Activated CD4-positive, alpha-beta T cell treated with anti-CD3 and anti-CD28 coated beads, Interleukin-2, amount 50 U/mL, for 48 hours (primary cell): ENCODE results near the gene RPS6KC1.
"Not testable (repeated sequence)": the region's sequence is repeated elsewhere in the genome, so short reads cannot be mapped to it uniquely, and the experiment has no call there.

Experiments used
- DNase-seq, 2 experiments: peaks; one replicate each; pipeline ENCODE4 v3.0.0-alpha.2; 2020

RPS6KC1 gene

DNA sequence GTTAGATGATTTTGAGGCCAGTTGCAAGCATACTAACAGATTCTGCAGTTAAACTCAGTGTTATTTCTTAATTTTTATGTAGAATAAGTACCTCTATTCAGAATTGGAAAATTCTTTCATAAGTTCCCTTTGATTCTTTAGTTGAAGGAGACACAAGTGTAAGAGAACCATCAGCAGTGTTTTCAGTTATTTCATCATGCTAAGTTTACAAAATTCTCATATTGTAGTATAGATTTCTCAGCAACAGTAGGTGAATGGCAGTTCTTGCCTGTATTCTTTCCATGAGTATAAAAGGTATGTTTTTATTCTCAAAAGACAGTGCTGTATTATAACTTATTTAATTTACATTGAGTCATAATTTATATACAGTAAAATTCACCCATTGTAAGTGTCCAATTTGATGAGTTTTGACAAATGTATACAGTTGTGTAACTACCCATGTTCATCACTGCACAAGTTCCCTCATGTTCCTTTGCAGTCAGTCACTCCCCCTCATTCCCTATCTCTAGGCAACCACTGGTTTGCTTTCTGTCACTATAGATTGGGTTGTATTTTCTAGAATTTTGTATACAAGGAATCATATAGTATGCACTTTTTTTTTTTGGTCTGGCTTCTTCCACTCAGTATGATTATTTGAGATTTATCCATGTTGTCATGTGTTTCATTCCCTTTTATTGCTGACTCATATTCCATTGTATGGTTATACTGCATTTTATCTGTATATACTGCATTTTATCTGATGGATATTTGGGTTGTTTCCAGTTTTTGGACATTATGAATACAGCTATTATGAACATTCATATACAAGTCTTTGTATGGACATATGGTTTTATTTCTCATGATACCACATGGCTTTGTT, 3.9 kb downstream of the RPS6KC1 start:
- DNase-seq: no peak

DNA sequence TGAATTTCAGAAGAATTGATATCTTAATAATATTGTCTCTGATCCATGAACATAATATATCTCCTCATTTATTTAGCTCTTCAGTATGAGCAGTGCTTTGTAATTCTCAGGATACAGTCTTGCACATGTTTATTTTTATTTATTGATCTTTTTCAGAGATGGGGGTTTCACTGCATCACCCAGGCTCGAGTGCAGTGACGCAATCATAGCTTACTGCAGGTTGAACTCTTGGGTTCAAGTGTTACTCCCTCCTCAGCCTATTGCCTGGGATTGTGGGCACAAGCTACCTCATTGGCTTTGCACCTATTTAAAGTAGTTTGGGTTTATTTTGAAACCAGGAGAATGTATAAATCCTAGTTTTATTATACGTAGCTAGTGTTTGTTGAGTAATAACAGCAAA, 4.7 kb downstream of the RPS6KC1 start:
- no peak for DNase-seq

DNA sequence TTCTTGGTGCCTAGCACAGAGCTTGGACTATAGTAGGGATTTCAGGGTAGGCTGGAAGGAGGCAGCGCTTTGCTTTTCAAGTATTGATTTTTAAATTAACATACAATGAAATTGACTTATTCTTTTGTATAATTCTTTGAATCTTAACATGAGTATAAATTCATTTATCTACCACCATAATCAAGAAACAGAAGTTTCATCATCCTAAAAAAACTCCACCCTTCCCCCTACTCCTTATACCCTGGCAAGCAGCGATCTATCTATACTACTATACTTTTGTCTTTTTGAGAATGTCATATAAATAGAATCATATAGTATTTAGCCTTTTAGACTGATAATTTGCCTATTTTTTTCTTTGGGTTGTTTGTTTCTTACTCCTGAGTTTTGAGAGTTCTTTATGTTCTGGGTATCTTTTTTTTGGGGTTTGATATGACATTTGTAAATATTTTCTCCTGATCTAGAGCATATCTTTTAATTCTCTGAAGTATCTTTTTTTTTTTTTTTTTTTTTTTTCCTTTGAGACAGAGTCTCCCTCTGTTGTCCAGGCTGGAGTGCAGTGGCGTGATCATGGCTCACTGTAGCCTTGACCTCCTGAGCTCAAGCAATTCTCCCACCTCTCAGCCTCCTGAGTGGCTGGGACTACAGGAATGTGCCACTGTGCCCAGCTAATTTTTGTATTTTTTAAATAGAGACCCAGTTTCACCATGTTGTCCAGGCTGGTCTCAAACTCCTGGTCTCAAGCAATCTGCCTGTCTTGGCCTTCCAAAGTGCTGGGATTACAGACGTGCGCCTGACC, 6.4 kb downstream of the RPS6KC1 start:
- no peak for DNase-seq

DNA sequence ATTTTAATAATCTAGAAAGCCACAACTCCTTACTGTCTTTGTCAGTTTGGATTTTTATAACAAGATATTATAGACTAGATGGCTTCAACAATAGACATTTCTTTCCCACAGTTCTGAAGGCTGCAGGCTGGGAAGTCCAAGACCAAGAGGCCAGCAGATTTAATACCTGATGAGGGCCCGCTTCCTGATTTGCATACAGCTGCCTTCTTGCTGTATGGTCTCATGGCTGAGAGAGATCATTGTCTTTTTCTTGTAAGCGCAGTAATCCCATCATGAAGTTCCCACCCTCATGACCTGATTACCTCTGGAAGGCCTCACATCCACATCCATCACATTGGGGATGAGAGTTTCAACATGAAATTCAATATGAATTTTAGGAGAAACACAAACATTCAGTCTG, 9.8 kb downstream of the RPS6KC1 start:
- no peak for DNase-seq

DNA sequence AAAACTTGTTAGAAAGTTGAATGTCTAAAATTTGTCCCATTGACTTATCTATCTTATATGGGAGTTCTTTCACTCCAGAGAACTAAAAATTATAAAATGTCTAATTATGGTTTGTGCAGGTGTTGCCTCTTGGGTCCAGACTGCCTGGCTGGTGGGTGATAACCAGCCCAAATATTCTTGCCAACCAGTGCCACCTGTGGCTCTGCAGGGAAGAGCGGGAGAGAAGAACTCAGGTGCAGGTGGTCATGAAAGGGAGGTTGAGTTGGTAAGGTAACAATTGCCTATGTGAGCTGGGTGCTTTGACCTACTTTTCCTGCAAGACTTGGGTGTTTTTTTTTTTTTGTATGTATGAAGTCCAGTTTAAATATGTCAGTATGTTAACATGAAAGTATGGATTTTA, 10.2 kb downstream of the RPS6KC1 start:
- DNase-seq: no peak

DNA sequence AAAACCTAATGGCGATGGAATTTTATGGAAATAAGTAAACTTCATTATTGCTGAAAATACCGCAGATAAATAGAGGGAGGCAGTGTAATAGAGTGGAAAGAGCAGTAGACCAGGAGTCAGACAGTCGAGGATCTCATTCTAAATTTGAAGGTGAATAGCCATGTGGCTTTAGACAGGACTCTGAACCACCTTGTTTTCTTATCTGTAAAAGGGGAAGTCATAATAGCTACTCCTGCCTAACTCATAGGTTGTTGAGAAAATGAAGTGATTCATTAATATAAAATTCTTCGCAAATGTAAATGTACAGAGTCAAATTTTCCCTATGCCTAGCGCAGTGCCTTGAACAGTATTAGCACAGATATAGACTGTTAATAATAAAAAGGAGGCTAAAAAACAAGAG, 14.8 kb downstream of the RPS6KC1 start:
- no peak for DNase-seq

DNA sequence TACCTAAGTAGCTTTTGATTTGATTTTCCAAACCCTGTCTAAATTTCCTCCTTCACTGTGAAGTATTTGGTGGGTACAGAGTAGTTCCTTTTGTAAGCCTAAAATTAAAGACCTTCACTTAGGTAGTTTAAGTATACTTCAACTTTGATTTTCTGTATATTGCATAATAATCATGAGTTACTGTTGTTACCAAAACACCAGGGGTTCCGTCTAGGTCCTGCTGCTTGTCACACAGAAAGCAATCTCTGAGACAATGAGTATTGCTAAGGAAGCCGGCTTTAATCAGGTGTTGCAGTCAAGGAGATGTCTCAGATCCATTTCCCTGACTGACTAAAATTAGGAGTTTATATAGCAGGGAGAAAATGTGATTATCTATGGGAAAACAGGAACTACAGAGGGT, 15.3 kb downstream of the RPS6KC1 start:
- no peak for DNase-seq

DNA sequence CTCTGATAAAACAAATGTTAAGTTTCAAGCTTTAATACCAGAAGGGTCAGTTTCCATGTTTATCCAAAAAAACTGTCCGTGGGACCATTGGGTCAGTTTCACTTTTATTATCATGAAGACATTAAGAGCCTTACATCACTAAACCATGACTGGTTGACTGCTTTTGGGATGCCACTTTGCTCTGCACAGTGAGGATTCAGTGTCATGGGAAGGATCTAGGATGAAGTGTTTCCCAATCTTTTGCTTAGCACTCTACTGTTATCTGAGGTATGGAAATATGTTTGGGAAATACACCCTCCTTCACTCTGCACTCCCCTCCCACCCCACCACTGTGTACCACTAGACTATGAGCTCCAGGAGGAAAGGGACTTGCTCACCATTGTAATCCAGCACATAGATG, 16.3 kb downstream of the RPS6KC1 start:
- no peak for DNase-seq

DNA sequence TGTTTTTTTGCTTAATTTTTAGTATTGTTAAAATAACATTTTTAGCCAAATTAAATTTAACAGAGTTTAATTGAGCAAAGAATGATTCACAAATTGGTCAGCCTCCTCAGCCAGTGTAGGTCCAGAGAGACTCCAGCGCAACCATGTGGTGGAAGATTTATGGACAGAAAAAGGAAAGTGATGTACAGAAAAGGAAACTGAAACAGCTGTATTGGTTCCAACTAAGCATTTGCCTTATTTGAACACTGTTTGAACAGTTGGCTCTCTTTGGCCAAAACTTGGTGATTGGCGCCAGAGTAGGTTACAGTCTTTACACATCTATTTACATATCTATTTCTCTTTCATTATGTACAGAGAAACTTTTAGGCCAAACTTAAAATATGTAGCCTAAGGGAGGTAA, 19.4 kb downstream of the RPS6KC1 start:
- DNase-seq: peak in 1 of 2 experiments; percentile 11

DNA sequence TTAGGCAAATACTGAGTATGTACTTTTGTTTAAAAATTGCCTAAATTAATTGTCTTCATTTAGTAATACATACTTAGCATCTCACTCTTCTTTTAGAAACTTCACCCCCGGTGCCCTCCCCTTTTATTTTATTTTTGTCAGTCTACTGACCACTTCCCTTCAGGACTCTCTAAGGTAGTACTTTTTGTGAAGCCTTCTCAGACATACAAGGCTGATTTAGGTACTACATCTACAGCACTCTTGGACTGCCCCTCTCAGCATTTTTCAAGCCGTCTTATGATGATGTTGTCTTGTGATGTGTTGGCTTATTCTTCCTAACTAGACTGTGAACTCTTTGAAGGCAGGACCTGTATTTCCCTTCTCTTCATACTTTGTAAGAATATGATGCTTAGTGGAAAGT, 24.7 kb downstream of the RPS6KC1 start:
- no peak for DNase-seq

DNA sequence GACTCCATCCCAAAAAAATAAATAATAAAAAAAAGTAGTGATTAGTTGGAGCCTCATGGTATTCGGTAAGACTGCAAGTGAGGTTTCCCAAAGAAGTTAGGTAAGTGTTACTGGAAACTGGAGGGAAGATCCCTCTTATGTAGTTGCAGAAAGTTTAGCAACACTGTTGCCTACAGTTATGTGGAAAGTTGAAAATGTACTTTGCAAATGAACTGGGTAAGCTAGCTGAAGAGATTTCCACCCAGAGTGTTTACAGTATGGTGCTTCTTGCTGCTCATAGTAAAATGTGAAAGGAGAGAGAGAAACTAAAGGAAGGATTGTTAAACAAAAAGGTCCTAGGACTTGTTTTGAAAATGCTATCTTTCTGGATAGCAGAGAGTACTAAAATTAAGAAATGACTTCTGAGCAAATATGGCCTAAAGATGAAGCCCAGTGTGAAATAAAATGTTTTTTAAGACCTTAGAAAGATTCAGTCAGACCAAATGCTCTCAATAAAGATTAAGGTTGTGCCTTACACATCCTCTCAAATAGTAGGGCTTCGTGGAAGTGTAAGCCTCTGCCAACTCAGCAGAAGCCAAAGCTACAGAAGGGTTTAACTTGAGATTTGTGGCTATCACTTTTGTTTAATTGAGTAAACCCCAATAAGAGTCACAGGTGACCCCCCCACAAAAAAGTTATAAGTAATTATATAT, 31.5 kb downstream of the RPS6KC1 start:
- no peak for DNase-seq

DNA sequence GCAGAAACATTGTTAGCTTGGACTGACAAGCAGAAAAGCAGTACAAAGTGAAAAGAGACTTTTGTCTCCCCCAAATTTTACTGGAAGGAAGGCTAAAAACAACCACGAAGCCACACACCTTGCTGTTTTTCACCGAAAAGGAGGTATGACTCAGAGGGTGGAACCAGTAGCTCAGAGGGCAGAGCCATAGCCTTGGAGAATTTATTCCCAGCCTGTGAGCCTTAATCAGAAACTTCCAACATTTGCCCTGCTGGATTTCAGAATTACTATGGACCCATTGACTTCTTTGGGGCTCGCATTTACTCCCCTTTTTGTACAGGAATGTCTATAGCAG, 32.0 kb downstream of the RPS6KC1 start:
- DNase-seq: no peak

DNA sequence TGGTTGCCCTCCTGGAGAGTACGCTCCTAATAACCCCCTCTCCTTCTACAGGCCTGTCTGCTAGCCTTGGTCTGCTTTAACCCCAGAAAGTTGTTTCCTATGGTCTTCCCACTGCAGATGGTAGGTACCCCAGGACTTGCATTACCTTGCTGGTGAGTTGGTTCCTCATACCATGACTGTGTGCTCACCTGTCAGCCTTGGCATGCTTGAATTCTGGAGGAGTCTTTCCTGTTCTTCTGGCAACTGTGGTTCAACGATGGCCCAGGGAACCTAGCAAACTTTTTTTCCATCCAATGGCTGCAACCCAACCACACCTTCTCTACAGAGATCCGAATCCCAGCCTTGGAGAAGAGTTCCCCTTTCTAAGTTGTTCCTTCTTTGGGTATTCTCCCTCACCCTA, 36.9 kb downstream of the RPS6KC1 start:
- no peak for DNase-seq

DNA sequence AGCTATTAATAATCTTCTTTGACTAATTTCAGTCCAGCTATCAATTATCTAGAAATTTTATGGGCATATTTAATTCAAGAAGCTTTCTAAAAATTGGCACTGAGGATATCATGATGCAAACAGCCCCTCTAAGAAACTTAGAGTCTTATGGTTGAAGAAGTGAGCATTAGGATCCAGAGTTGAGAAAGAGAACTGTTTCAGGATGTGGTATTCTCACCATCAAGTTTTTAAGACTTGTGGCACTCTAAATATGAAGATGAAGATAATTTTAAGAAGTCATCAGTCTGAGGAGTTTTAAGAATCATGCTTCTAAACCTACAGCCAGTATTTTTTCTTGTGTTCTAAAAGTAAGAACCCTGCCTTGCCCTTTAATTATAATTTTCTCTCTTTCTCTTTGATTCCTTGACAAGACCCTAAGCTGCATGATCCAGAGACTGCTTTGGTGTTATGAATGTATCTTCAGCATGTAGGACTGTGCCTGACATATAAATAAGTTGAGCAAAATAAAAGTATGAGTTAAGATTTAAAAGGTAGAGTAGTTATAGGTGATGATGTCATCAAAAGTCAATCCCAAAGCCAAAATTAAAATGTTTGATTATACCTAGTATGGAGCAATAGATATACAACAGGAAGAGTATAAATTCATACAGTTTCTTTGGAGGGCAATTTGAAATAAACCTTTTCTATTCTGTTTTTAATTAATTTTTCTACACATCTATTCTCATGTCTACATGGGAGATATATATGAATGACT, 39.1 kb downstream of the RPS6KC1 start:
- no peak for DNase-seq

DNA sequence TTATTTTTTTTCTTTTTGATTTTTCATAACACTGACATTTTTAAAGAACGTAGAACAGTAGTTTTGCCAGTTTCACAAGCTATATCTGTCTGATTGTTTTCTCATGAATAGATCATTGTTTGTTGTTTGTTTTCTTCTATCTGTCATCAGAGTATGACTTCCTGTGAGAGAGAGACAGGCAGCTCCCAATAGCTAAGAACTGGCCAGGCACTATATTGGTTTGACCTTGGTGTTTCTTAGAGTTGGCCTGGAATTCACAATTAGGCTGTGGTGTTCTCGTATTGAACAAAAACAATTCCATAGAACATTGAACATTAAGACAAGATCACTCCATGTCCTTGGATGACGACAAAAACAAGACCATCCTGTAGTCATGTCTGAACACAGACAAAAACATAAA, 43.4 kb downstream of the RPS6KC1 start:
- DNase-seq: no peak

DNA sequence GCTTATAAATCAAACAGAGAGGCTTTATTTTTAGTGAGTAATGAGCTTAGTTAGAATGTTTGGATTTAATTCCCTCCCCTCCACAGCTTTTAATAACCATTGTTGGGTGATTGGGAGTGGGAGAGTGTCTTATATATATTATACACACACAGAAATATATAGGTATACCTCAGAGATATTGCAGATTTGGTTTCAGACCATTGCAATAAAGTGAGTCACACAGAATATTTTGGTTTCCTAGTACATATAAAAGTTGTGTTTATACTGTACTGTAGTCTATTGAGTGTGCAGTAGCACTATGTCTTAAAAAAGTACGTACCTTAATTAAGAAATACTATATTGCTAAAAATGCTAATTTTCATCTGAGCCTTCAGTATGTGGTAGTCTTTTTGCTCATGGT, 44.4 kb downstream of the RPS6KC1 start:
- DNase-seq: no peak

DNA sequence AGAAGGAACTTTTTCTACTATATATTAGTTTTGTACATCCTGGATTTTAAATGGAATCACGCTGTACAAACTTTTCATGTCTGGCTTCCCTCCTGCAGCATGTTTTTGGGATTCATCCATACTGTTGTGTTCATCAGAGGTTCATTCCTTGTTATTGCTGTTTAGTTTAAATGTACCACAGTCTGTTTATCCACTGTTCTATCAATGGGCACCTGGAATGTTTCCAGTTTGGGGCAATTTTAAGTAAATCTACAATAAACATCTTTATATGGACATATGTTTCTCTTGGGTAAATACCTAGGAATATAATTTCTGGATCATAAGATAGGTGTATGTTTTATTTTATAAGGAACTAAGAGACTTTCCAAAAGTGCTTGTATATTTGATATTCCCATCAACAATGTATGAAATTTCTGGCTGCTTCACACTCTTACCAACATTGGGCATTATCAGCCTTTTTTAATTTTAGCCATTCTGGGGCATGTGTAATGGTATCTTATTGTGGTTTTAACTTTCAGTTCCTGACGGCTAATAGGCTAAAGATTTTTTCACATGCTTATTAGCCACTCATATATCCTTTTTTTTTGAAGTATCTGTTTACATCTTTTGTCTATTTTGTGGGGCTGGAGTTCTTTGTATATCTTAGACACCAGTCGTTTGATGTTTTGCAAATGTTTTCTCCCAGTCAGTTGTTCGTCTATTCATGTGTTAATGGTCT, 48.8 kb downstream of the RPS6KC1 start:
- no peak for DNase-seq

DNA sequence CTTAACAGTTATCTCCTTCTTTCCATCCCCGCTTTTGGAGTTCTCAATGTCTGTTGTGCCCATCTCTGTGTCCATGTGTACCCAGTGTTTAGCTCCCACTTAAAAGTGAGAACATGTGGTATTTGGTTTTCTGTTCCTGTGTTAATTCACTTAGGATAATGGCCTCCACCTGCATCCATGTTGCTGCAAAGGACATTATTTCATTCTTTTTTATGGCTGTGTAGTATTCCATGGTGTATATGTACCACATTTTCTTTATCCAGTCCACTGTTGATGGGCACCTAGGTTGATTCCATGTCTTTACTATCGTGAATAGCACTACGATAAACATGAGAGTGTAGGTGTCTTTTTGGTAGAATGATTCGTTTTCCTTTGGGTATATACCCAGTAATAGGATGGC, 49.5 kb downstream of the RPS6KC1 start:
- DNase-seq: not testable (repeated sequence)

DNA sequence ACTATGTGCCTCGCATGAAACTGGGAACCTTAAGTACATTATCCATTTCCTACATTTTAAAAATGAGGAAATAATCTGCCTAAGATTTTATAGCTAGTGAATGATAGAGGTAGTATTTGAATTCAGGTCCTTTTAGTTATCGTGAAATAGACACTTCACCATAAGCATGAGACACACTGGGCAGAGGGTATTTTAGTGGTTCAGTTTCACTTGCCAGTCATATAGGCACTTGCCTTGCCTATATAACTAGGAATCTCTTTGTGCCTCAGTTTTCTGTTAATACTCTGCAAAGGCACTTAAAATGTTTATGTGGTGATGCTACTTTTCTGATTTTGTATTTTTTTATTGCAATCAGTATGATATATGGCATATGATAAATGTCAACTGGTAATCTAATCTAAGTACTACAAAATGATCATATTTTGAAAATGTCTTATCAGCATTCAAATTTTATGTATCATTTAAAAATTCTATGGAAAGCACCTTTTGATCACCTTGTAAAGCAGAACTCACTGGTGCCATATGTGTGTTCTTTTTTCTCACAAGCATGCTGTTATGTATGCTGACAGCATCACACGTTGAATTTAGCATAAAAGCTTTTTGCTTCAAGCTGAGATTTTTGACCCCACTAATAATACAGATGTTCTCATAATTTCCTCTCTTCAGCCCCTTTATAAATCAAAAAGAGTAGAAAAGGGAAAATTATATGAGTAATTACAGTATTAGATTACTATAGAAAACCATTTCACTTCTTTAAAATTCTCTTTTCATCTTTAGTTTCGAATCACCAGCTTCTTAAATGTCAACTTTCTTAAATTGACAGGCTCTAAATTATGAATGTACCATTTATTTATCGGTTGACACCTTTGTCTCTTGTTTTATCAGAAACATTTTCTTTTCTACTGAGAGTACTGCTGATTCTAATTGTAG, 52.6 kb downstream of the RPS6KC1 start:
- DNase-seq: no peak

DNA sequence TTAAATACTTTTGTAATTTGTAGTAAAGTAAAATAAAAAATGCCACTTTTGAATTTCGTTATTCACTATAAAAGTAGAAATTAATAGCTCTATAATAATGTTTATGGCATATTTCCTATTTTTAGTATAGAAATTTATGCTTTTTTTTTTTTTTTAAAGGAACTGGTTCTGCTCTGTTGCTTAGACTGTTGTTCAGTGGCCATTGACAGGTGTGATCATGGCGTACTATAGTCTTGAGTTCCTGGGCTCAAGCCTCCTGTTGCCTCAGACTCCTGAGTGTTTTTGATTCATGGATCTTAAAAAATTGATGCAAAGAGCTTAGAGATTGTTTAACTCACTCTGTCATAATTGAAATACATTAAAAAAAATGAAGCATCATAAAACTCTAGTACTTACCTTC, 53.6 kb downstream of the RPS6KC1 start:
- no peak for DNase-seq

DNA sequence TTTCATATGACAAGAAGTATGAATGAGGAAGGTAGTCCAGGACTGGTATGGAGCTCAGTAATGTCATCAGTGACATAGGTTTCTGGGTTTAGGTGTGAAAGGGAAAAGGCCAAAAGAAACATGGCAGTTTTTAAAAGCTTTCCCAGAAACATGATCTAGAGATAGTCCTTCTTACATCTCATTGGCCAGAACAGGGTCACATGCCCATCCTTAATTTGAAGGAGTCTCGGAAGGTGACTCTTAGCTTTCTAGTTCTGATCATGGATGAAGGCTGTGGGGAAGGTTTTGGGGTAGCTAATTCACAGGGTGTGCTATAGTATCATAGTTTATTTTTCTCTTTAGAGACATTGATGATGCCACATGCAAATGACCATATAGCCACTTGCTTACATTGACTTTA, 55.3 kb downstream of the RPS6KC1 start:
- no peak for DNase-seq
